Effector memory CD4-positive, alpha-beta T cell (primary cell): ENCODE data around the gene HMGB2.

ENCODE experiments used
- DNase-seq, 3 donors: peaks; one replicate each; pipeline ENCODE4 v3.0.0-alpha.2; 2020
- H3K27ac ChIP-seq: 2 replicates; pipeline ENCODE4 v1.7.0; 2013; ENCODE audit warnings: mild to moderate bottlenecking, low read length, moderate library complexity; ENCODE audit not compliant: insufficient read depth, poor library complexity, severe bottlenecking
- H3K27me3 ChIP-seq: replicated peaks from 2 replicates; pipeline ENCODE4 v1.7.0; 2013; ENCODE audit warnings: mild to moderate bottlenecking, low read length; ENCODE audit not compliant: insufficient read depth, control insufficient read depth, poor library complexity, severe bottlenecking
- H3K36me3 ChIP-seq: 2 replicates; pipeline ENCODE4 v1.7.0; 2013; ENCODE audit warnings: mild to moderate bottlenecking, low read length, moderate library complexity; ENCODE audit not compliant: control insufficient read depth, insufficient read depth
- H3K4me1 ChIP-seq: 2 replicates; pipeline ENCODE4 v1.7.0; 2013; ENCODE audit warnings: low read length, mild to moderate bottlenecking; ENCODE audit not compliant: control insufficient read depth, insufficient read depth, poor library complexity, severe bottlenecking
- H3K4me3 ChIP-seq: 2 replicates; pipeline ENCODE4 v1.7.0; 2013; ENCODE audit warnings: low read length, low read depth, mild to moderate bottlenecking; ENCODE audit not compliant: insufficient read depth, poor library complexity, severe bottlenecking
- H3K9me3 ChIP-seq: 2 replicates; pipeline ENCODE4 v1.7.0; 2013; ENCODE audit warnings: mild to moderate bottlenecking, low read length, moderate library complexity; ENCODE audit not compliant: control insufficient read depth

Gene HMGB2

GRCh38 chr4:173367946-173368345, 33.8 kb upstream of the HMGB2 start:
- H3K36me3 ChIP-seq: no peaks in the 10 kb centered on the region
- no peak overlapping the region for H3K27ac ChIP-seq
- H3K9me3 ChIP-seq: no peaks in the 10 kb centered on the region
- no peak for DNase-seq
- no peaks in the 10 kb centered on the region for H3K27me3 ChIP-seq
- peaks cover 12% of the 10 kb centered on the region for H3K4me1 ChIP-seq
- H3K4me3 ChIP-seq: no peak overlapping the region

- H3K27ac ChIP-seq: no peak overlapping the region
- H3K4me3 ChIP-seq: no peak overlapping the region
- peaks cover 12% of the 10 kb centered on the region for H3K4me1 ChIP-seq
- no peaks in the 10 kb centered on the region for H3K36me3 ChIP-seq
- H3K27me3 ChIP-seq: no peaks in the 10 kb centered on the region
- no peak for DNase-seq
- H3K9me3 ChIP-seq: no peaks in the 10 kb centered on the region
Observed at GRCh38 chr4:173367285-173367684, 33.1 kb upstream of the HMGB2 start.

- Histone ChIP-seq H3K4me1 (peaks cover 6% of the 10 kb centered on the region), H3K9me3 (no peaks in the 10 kb centered on the region), H3K27ac (no peak overlapping the region), H3K36me3 (no peaks in the 10 kb centered on the region), H3K27me3 (no peaks in the 10 kb centered on the region), H3K4me3 (no peak overlapping the region)
- no peak for DNase-seq
Observed at GRCh38 chr4:173365359-173365996, 31.3 kb upstream of the HMGB2 start.

- H3K4me3 ChIP-seq: no peak overlapping the region
- H3K27me3 ChIP-seq: no peaks in the 10 kb centered on the region
- H3K9me3 ChIP-seq: no peaks in the 10 kb centered on the region
- no peak overlapping the region for H3K27ac ChIP-seq
- peaks cover 6% of the 10 kb centered on the region for H3K4me1 ChIP-seq
- no peaks in the 10 kb centered on the region for H3K36me3 ChIP-seq
- DNase-seq: no peak
Observed at GRCh38 chr4:173362666-173363065, 28.5 kb upstream of the HMGB2 start.

- H3K9me3 ChIP-seq: no peaks in the 10 kb centered on the region
- H3K4me3 ChIP-seq: no peak overlapping the region
- H3K27ac ChIP-seq: no peak overlapping the region
- no peaks in the 10 kb centered on the region for H3K36me3 ChIP-seq
- peaks cover 4% of the 10 kb centered on the region for H3K4me1 ChIP-seq
- H3K27me3 ChIP-seq: no peaks in the 10 kb centered on the region
- no peak for DNase-seq
Observed at GRCh38 chr4:173360587-173361221, 26.5 kb upstream of the HMGB2 start.

- Histone ChIP-seq H3K4me3 (no peak overlapping the region), H3K4me1 (no peaks in the 10 kb centered on the region), H3K27ac (no peak overlapping the region), H3K36me3 (no peaks in the 10 kb centered on the region), H3K27me3 (no peaks in the 10 kb centered on the region), H3K9me3 (no peaks in the 10 kb centered on the region)
- no peak for DNase-seq
Observed at GRCh38 chr4:173357939-173358338, 23.8 kb upstream of the HMGB2 start.

GRCh38 chr4:173347467-173347866, 13.3 kb upstream of the HMGB2 start:
- DNase-seq: no peak
- no peak overlapping the region for H3K27ac ChIP-seq

GRCh38 chr4:173346074-173346473, 11.9 kb upstream of the HMGB2 start:
- Histone ChIP-seq H3K36me3 (no peaks in the 10 kb centered on the region), H3K4me3 (no peak overlapping the region), H3K27ac (no peak overlapping the region), H3K27me3 (no peaks in the 10 kb centered on the region), H3K9me3 (no peaks in the 10 kb centered on the region), H3K4me1 (no peaks in the 10 kb centered on the region)
- DNase-seq: no peak

More at GRCh38 chr4:173347467-173347866, 13.3 kb upstream of the HMGB2 start:
- Histone ChIP-seq H3K9me3 (no peaks in the 10 kb centered on the region), H3K4me3 (no peak overlapping the region), H3K27me3 (no peaks in the 10 kb centered on the region), H3K4me1 (no peaks in the 10 kb centered on the region), H3K36me3 (no peaks in the 10 kb centered on the region)

- Histone ChIP-seq H3K9me3 (no peaks in the 10 kb centered on the region), H3K27me3 (no peaks in the 10 kb centered on the region), H3K27ac (no peak overlapping the region), H3K4me3 (no peak overlapping the region), H3K36me3 (no peaks in the 10 kb centered on the region), H3K4me1 (no peaks in the 10 kb centered on the region)
- DNase-seq: no peak
Observed at GRCh38 chr4:173345648-173346047, 11.5 kb upstream of the HMGB2 start.

- no peaks in the 10 kb centered on the region for H3K4me1 ChIP-seq
- no peak for DNase-seq
- no peaks in the 10 kb centered on the region for H3K36me3 ChIP-seq
- H3K4me3 ChIP-seq: no peak overlapping the region
- no peaks in the 10 kb centered on the region for H3K27me3 ChIP-seq
- no peaks in the 10 kb centered on the region for H3K9me3 ChIP-seq
- H3K27ac ChIP-seq: no peak overlapping the region
Observed at GRCh38 chr4:173343832-173344397, 9.8 kb upstream of the HMGB2 start.
